Dermis microvascular lymphatic vessel endothelial cell (primary cell): ENCODE results near the gene ARMC9. TPM values are rescaled to one million over a fixed set of nuclear protein-coding genes. Genes with fewer than 3 reads are reported as not detected.
"Not testable (repeated sequence)": the region's sequence is repeated elsewhere in the genome, so short reads cannot be mapped to it uniquely, and the experiment has no call there.

Source experiments
- DNase-seq, 2 donors: peaks; one replicate each; pipeline versions ENCODE4 v3.0.0 to v3.0.0-alpha.2; 2010; ENCODE audit warnings: low read depth in 2 of 2
- total RNA-seq: library from RNA; depleted of rRNA; stranded (reverse); fragments of >200 nt; gene quantifications from 2 replicates; pipeline ENCODE4 v1.2.1, GENCODE V29; 2014

Gene ARMC9
- total RNA-seq, 1 donor from 2014 or later = 6.0 TPM

DNA sequence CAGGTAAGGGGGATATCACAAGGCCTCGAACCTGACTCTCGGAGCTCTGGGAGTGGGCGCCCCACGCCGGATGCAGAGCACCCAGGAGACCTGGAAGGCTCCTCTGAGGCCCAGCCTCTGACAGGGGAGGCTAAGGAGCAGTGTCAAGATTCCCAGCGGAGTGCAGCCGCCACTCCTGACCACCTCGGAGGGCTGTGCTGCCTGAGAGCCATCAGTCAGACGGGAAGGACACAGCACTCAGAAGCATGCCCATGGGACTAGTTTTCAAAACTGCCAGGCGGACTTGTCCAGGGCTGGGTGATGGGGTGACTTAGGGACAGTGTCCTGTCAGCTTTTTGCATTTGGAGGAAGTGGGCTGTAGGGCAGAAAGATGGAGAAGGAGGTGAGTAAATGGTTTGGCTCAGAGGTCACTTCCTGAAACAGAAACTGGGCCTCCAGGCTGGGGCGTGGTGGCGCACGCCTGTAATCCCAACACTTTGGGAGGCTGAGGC lies 162.5 kb downstream of the ARMC9 start:
- no peak for DNase-seq

DNA sequence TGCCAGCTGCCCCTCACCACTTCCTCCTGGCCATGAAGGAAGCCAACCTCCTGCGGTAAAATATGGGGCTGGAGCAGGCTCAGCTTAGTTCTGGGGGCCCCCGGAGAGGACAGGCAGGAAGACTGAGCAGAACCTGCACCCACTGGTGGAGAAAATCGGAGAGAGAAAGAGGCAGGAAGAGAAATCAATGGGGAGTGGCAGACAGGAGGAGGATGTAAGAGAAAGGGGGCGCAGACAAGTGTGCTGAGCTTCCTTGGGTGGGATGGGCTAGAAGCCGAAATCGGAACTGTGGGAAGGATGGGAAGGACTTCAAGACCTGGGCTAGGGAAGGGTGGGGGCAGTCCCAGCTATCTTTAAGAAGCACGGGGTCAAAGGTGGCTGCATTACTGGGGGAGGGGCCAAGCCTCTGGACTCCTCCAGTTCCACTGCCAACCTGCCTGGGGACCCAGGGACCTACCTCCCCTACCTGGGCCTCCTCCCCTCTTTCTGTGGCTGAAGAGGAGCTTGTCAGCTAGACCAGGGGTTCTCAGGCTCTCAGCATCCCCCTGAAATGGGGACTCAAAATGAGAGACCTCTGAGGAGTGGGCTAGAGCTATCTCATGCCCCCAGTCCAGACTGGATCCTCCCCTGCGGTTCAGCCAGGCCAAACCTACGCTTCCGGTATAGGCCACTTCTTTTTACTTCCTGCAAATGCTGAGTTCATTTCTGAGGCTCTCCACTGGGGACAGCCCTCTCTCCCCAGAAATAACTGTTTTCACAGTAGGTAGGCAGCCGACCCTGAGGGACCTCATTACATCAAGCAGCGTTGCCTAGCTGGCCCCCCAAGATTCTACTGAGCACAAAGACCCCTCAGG lies 163.5 kb downstream of the ARMC9 start:
- DNase-seq = no peak

DNA sequence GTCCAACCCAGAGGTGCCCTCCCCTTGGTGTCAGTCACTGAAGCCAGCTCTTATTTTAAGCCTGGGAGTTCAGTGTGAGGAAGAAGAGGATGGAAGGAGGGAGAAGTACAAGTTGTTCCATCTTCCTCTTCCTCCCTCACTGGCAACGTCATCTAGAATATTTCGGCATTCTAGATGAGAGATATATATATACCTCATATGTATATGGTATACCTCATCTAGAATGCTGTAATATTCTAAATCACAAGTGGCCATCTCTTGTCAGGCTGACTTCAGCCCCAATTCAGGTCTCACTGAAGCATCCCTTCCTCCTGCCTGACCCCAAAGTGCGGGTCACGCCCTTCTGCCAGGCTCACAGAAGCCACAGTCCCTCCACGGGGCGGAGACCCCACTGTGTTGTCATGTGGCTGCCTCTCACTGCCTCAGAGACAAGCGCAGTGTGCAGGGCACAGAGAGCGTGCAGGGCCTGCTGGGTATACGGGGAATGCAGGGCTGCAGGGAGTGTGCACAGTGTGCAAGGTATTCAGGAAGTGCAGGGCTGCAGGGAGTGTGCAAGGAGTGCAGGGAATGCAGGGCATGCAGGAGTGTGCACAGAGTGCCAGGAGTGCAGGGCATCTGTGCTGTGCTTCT lies 164.2 kb downstream of the ARMC9 start:
- DNase-seq = no peak

DNA sequence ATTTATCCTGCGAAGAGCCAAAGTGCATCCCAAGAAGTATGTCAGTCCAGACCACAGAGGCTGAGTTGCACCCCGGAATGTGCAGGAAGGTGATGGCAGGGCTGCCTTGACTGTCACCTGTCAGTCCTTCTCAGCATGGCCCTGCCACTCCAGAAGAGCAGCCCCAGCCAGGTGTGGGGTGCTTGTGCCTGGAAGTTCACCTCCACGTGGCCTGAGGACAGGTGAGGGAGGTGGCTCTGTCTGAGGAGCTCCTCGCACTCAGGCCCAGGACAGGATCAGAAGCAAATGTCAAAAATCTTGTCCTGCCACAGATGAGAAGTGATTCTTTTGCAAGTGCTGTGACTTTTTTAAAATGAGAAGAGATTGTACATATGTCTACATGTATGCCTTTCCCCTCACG lies 165.6 kb downstream of the ARMC9 start:
- DNase-seq = no peak

DNA sequence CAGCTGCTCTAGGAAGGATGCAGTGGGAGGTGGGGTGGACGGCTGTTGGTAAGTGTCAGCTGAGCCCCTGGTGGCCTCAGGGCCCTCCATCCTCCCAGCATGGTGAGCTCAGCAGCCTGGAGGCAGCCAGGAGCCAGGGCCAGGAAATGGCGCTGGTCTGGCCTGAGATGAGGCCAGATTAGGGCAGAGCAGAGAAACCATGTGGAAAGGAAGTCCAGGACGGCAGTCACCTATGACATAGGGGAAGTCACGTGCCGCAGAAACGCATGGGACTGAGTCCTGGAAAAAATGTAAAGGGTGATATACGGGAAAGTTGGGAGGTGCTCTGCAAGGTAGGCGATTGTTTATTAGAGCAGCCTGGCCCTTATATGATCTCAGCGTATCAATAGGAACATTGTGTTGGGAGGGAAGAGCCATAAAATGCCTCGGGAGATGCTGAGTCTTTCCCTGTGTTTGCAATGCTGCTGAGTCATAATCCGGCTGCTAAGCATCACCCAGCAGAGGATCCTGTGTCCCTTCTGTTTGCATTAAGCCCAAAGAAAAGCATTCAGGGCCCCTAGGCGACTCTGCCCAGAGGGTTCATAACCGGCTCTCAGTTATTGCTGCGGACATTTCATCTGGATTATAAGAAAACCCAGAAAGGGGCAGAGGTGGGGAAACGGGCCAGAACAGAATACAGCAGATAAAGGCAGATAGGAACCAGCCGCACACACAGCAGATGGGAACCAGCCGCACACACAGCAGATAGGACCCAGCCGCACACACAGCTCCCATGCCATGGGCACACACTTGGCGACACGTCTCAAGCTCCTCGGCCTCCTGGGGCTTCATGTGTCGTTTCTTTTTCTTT lies 166.8 kb downstream of the ARMC9 start:
- peak; percentile 87 to 94 for DNase-seq

DNA sequence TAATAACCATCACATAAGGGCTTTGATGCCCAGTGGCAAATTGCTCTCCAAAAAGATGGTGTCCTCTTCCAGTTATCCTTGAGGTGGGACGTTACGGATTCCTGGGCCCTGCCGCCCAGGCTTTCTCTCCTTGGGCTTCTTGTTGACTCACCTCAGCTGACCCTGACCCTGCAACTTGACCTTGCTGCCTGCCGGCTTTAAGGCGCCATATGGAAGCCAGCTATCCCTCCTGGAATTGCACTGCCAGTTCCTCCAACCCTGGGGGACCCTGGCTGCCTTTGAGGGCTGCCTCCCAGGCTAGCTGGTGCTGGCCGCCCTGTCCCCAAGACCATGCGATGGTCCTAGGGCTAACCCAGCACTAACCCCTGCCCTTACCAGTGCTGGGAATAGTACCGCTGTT lies 168.7 kb downstream of the ARMC9 start:
- no peak for DNase-seq

DNA sequence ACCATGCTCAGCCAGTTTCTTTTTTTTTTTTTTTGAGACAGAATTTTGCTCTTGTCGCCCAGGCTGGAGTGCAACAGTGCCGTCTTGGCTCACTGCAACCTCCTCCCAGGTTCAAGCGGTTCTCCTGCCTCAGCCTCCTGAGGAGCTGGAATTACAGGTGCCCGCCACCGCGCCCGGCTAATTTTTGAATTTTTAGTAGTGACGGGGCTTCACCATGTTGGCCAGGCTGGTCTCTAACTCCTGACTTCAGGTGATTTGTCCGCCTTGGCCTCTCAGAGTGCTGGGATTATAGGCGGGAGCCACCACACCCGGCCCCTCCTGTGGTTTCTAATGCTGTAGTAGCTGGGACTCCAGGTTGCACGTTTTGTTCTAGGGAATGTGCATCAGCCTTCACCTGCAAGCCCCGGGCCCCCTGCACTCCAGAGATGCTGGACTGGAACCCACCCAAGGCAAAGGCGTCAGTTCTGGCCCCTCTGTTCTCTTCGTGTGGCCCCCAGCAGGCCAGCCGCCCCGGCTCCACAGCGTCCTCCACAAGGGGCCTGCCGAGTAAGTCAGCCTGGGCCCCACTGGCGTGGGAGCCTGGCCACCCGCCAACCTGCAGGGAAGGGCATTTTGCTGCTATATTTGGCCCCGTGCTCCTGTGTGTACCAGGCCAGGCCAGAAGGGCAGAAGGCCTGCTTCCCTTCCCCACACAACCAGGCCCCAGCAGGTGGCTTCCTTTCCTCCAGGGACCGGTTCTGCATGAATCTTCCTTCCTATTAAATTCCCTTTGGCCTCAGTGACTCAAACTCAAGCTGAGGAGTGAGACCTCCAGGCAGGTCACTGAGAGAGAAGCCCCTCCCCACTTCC lies 171.4 kb downstream of the ARMC9 start:
- DNase-seq = peak; percentile 39 to 70

DNA sequence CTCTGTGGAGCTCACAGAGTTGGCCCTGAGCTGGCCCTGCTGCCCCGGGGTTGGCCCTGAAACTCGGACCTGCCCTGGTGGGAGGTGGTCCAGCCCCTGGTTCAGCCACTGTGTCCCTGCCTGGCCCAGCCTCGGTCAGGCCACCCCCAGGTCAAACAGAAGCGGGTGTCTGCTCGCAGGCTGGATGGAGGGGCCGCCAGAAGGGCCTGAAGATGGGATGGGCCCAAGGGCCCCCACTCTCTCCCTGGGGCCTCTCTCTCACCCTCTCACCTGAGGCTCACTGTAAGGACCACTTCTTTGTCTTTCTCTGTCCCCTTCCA lies 172.0 kb downstream of the ARMC9 start:
- no peak for DNase-seq

DNA sequence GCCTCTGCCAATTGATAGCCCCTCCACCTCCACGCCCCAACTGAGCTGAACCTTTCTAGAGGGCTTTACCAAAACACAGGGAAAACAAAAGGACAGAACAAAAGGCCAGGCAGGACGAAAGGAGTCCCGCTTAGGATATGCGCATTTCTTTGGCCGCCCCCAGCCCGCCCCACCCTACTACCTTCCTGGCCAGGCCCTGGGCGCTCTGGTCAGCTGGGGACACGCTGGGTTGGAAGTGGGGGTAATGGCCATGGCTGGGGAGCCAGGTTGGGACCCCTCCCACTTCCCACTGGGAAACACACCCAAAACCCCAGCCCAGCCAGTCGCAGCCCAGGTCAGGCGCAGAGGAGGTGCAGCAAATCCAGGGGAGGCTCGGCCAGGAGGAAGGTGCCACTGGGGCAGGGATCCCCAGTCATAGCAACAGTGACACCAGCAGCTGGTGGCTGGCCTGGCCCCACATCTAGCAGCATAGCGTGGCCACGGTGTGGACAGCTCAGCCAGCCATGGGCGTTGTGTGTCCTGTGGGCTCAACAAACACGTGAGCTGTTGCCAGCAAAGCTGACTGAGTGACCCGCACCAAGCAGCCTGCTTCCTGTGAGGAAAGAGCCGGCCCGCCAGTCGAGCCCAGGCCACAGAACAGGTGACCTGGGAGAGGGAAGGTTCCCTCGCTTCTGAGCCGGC lies 172.5 kb downstream of the ARMC9 start:
- DNase-seq = peak; percentile 65 to 76

DNA sequence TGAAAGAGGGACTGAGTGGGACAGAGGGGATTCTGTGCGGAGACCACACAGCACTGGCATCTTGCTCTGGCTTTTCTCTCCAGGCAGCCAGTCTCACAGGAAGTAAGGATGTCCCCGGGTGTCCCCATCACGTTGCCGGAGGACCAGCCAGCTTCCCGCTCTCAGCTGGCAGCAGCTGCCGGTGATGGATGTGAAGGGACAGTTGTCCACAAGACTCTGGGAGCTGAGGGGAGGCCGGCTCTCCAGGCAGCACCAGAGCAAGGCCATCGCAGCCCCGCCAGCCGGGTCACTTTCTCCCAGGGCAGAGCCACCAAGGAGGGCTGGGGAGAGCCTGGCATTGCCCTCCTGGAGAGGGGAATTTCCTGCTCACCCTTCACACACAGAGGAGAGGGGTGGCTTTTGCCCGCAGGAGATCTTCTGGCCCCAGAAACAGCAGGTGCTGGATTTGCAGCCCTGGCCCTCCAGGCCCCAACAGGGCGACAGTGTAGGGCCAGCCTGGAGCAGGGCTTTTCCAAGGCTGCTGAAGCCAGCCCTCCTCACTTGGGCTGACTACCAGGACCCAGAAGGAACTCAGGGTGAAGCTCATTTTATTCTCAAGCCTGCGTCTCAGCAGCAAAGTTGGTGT lies 173.1 kb downstream of the ARMC9 start:
- DNase-seq = no peak

DNA sequence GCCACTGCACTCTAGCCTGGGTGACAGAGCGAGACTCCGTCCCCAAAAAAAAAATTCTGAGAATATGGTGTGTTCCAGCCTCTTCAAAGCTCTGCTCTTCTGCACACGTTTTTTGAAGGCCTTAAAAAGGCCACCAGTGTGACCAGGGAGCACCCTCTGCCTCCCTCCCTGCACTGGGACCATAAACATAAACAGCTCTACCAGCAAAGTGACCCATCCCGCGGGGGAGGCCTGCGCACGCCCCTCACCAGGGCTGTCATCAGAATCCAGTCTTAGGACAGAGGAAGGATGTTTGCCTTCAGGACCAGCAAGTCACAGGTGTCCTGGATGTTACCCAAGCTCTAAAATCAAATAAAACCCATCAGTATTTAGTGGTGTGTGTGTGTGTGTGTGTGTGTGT lies 173.9 kb downstream of the ARMC9 start:
- DNase-seq = no peak

DNA sequence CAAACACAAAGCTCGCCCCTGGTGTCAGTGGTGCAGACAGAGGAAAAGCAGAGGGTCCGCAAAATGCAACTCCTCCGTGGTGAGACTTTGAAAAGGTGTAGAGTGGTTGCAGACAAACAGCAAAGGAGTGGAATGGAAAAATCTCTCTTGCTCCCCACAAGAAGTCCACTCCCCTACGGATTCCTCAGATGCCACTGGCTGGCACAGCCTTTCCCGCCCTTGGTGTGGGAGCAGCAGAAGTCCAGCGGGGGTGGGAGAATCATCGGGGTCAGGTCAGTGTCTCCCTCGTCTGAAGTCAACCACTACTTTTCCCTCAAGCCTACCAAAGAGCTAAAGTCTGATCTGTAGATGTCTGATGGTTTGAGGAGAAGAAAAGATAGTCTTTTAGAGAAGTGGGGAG lies 174.8 kb downstream of the ARMC9 start:
- no peak for DNase-seq

DNA sequence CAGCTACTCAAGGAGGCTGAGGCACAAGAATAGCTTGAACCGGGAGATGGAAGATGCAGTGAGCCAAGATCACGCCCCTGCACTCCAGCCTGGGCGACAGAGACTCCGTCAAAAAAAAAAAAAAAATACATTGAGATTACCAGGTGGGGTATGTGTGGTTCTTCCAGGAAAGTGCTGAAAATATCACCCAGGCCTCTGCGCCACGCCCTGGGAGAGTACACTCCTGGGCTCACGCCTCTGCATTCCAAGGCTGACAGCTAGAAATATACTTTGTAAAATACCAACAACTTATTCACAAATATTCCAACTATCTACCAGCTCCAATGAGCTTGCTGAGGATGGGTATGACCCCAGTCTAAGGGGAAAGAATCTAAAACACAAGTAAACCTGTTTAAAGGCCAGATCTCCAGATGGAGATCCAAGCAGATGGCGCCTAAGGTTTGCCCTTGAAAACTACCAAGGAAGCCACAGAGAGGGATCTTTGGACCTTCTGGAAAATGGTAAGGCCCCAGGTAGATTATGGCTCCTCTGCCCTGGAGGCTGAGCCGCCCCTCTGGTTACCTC lies 175.4 kb downstream of the ARMC9 start:
- DNase-seq = no peak

DNA sequence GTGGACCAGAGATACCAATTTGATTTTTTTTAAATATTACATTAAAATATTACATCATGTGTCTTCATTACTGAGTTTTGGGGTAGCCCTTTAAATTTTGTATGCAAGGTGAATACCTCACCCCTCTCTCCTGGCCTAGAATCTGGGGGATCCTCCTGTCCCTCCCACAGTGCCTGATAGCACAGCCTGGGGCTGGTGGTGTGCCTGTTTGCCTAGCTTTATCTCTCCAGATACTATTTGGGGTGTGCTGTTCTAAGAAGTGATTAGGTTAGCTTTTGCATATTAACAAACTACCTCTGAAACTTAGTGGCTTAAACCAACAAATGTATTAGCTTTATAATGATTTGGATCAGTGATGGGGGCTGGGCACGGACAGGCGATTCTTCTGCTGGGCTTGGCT lies 176.3 kb downstream of the ARMC9 start:
- no peak for DNase-seq

DNA sequence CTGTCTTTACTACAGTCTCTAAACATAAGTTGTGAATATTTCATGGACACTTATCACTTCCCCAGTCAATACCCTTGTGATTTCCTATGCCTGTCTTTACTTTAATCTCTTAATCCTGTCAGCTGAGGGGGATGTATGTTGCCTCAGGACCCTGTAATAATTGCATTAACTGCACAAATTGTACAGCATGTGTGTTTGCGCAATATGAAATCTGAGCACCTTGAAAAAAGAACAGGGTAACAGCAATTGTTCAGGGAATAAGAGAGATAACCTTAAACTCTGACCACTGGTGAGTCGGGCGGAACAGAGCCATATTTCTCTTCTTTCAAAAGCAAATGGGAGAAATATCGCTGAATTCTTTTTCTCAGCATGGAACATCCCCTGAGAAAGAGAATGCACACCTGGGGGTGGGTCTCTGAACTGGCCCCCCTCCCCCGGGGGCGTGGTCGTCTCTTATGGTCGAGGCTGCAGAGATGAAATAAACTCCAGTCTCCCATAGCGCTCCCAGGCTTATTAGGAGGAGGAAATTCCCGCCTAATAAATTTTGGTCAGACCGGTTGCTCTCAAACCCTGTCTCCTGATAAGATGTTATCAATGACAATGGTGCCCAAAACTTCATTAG lies 177.7 kb downstream of the ARMC9 start:
- not testable (repeated sequence) for DNase-seq

DNA sequence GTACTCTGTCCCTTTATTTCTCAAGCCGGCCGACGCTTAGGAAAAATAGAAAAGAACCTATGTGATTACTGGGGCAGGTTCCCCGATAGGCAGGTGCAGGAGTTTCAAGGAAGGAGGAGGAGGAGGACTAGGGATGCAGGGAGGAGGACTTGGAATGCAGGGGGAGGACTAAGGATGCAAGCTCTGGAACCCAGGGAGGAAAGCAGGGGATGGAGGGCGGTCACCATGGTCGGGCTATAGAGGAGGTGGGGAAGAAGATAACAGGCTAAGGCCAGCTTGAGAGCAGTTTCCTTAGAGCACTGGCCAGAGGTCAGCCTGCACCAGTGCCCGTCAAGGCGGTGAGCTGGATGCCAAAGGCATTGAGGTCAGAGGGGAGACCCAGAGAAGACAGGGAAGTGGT lies 178.4 kb downstream of the ARMC9 start:
- DNase-seq = no peak

DNA sequence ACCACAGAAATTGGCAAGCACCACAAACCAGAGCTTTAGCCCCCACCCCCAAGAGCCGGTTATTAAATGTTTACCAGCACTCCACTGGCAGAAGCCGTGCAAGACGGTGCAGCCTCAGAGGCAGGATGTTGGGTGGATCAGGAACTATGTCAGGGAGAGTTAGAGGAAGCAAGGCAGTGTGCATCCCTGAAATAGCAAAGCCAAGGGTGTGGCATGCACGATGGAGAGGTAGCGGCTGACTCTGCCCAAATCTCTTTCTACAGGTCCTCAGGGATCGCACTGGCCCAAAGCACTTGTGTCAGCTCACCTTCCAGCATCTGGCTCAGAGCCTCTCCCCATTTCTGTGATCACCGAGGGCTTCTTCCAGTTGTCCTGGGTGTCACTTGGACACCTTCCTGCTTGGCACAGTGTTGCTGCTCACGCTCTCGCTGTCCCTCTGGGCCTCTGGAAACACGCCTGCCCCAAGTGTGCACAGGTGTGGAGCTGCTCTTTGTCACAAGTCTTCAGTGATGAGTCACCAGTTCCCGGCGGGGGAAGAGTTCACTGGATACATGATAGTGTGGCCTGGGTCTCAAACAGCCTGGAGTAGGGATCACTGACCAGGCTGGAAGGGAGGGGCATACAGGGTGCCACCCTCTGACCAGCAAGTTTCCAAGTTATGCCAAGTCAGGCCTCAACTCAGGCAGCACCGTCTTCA lies 179.7 kb downstream of the ARMC9 start:
- DNase-seq = no peak

DNA sequence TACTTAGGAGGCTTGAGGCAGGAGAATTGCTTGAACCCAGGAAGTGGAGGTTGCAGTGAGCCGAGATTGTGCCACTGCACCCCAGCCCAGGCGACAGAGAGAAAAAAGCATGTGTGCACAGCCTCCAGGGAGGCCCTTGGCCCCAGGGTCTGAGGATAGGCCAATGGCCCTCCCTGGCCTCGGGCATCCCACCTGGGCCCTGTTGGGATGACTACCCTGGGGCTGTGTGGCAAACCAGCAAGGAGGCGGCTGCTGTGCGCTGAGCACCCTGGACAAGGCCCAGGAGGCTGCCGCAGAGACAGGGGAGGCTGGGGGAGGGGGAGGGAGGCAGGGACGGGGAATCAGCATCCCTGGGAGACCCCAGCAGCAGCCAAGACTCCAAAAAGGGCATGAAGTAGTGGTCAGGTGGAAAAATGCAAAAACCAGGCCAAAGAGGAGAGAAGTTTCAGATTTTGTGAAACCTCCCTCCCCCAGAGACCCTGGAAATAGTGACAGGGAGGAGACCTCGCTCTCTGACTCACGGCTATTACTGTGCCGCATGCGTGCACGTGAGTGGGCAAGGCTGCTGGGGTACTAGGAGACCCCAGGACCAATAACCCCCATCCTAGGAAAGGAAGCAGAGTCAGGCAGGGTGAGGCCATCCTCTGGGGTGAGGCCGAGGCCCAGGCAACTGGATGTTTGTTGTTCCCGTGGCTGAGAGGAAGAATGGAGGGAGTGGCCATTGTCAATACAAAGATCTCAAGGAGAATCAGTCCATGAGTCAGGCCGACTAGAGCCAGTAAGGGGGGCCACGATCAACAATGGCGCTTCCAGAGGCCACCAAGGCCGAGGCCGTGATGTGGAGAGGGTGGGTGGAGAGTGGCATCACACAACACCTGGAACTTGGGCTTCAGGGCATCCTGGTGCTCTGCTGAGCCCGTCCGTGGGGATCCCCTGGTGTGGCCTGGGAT lies 181.1 kb downstream of the ARMC9 start:
- DNase-seq = peak in 1 of 2 donors; percentile 21
